ENCODE measurements around the gene KCND1.

The KCND1 gene

GRCh38 chrX:48937054-48937907 lies 34.4 kb downstream of the KCND1 start:
- no peak for DNase-seq

- DNase-seq: no peak
These were observed 35.1 kb downstream of the KCND1 start for GRCh38 chrX:48936429-48937053.

- no peak for DNase-seq
These were observed 36.4 kb downstream of the KCND1 start for GRCh38 chrX:48935301-48935670.

- DNase-seq: no peak
These were observed 36.9 kb downstream of the KCND1 start for GRCh38 chrX:48934581-48935300.

- no peak for DNase-seq
These were observed 37.9 kb downstream of the KCND1 start for GRCh38 chrX:48933757-48934156.

- no peak for DNase-seq
These were observed 43.8 kb downstream of the KCND1 start for GRCh38 chrX:48927736-48928382.

- DNase-seq: no peak
These were observed 44.5 kb downstream of the KCND1 start for GRCh38 chrX:48927123-48927522.

- no peak for DNase-seq
These were observed 47.4 kb downstream of the KCND1 start for GRCh38 chrX:48924270-48924669.

GRCh38 chrX:48923771-48924170 lies 47.9 kb downstream of the KCND1 start:
- no peak for DNase-seq

GRCh38 chrX:48920718-48921104 lies 50.9 kb downstream of the KCND1 start:
- DNase-seq: no peak

- DNase-seq: no peak
These were observed 51.5 kb downstream of the KCND1 start for GRCh38 chrX:48919947-48920717.

GRCh38 chrX:48919360-48919841 lies 52.2 kb downstream of the KCND1 start:
- no peak for DNase-seq

GRCh38 chrX:48918643-48919340 lies 52.9 kb downstream of the KCND1 start, which contains the start of gene PIM2:
TSS of gene PIM2 (minus strand) at chrX:48919024. CDS start at chrX:48918834, 190 bp downstream.
- DNase-seq: peak; percentile 89

GRCh38 chrX:48918301-48918642 lies 53.4 kb downstream of the KCND1 start:
- no peak for DNase-seq

- peak; percentile 76 for DNase-seq
These were observed 54.3 kb downstream of the KCND1 start for GRCh38 chrX:48917139-48918001.

- DNase-seq: no peak
These were observed 56.8 kb downstream of the KCND1 start for GRCh38 chrX:48914593-48915493.

GRCh38 chrX:48913605-48914366 lies 57.9 kb downstream of the KCND1 start:
- DNase-seq: no peak

GRCh38 chrX:48911412-48912182 lies 60.0 kb downstream of the KCND1 start, which contains the start of gene SLC35A2:
TSS of gene SLC35A2 (minus strand) at chrX:48911646. CDS start at chrX:48911636, 10 bp downstream.
- DNase-seq: peak; percentile 76

Measured in DMS79 treated with DMSO at 0.1 percent for 48 hours (cell line).